Brain microvascular endothelial cell (primary cell): ENCODE results near the gene MAPRE2.

Source experiments
- DNase-seq: peaks from one replicate; pipeline ENCODE4 v3.0.0-alpha.2; 2020
- H3K27ac ChIP-seq: fragments of 250-450 bp; sonication (Bioruptor Pico); 2 replicates; pipeline ENCODE4 v1.5.1; 2020; ENCODE audit warnings: mild to moderate bottlenecking, moderate library complexity
- H3K27me3 ChIP-seq: fragments of 250-450 bp; sonication (Bioruptor Pico); replicated peaks from 2 replicates; pipeline ENCODE4 v1.5.1; 2020; ENCODE audit warnings: mild to moderate bottlenecking
- H3K36me3 ChIP-seq: fragments of 250-450 bp; sonication (Bioruptor Pico); replicated peaks from 2 replicates; pipeline ENCODE4 v1.5.1; 2020; ENCODE audit warnings: mild to moderate bottlenecking
- H3K4me3 ChIP-seq: 2 replicates; pipeline ENCODE4 v1.5.1; 2011; ENCODE audit warnings: low read depth, mild to moderate bottlenecking, control low read depth, low read length, moderate library complexity
- in situ Hi-C: cut with HindIII; loops from 2 replicates; pipeline ENCODE4 v1.10.0; 2017; ENCODE audit warnings: low sequenced_read_pairs, low pct_ligation_motif_present
- TF ChIP-seq, protein P1 (sequence below): IDR thresholded peaks from 2 replicates; pipeline ENCODE4 v1.5.1; 2011; ENCODE audit warnings: low read depth, mild to moderate bottlenecking, moderate library complexity, low read length, control low read depth, inconsistent platforms; ENCODE audit errors: missing control alignments

The MAPRE2 gene

DNA sequence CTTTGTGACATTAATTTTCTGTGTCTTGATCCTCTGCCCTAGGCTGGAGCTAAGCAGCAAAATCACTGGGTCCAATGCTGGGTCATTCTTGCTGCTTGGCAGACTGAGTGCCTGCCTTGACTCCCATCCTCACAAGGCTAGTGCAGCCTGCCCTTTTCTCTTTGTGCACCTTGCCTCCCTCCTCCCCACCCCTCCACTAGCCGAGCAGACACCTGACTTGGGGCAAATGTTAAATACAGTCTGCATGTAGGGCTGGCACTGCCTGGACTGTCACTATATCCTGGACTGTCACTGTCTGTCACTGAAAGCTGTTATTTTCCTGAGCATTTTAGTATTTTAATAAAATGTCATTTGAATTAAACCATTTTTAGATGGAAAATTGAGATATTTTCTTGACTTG lies 33.4 kb downstream of the MAPRE2 start:
- TF ChIP-seq, protein P1, sequence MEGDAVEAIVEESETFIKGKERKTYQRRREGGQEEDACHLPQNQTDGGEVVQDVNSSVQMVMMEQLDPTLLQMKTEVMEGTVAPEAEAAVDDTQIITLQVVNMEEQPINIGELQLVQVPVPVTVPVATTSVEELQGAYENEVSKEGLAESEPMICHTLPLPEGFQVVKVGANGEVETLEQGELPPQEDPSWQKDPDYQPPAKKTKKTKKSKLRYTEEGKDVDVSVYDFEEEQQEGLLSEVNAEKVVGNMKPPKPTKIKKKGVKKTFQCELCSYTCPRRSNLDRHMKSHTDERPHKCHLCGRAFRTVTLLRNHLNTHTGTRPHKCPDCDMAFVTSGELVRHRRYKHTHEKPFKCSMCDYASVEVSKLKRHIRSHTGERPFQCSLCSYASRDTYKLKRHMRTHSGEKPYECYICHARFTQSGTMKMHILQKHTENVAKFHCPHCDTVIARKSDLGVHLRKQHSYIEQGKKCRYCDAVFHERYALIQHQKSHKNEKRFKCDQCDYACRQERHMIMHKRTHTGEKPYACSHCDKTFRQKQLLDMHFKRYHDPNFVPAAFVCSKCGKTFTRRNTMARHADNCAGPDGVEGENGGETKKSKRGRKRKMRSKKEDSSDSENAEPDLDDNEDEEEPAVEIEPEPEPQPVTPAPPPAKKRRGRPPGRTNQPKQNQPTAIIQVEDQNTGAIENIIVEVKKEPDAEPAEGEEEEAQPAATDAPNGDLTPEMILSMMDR, result no peak
- no peak for DNase-seq
- H3K27ac ChIP-seq, result peak overlapping the region; percentile 98
- no peak overlapping the region for H3K4me3 ChIP-seq
- H3K36me3 ChIP-seq, result no peaks in the 10 kb centered on the region
- in situ Hi-C loops, result no loop called here
- H3K27me3 ChIP-seq, result no peaks in the 10 kb centered on the region

DNA sequence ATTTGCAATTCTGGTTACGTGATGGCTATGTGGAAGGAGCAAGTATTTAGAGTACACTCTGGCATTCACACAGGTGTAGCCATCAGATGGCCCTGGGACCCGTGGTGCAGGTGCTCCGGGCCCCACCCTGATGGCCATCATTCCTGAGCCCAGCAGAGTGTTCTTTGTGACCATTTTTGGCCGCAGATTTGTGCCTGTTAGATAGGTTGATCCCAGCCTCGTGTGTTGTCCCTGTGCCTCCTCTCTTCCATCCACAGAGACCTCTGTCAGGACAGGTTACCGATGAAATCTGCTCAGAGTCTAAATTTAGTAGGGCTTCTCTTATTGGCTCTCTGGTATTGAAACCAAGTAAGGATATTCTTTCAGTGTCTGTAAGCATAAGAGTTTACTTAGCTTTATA lies 33.9 kb downstream of the MAPRE2 start:
- in situ Hi-C loops, result no loop called here
- H3K36me3 ChIP-seq, result no peaks in the 10 kb centered on the region
- H3K27me3 ChIP-seq, result no peaks in the 10 kb centered on the region
- H3K27ac ChIP-seq, result no peak overlapping the region
- H3K4me3 ChIP-seq, result no peak overlapping the region
- TF ChIP-seq, protein P1, result no peak
- no peak for DNase-seq

GRCh38 chr18:35076135-35076924 lies 35.1 kb downstream of the MAPRE2 start:
- TF ChIP-seq, protein P1, result no peak
- H3K36me3 ChIP-seq, result no peaks in the 10 kb centered on the region
- H3K27me3 ChIP-seq, result no peaks in the 10 kb centered on the region
- H3K27ac ChIP-seq, result peak overlapping the region; percentile 80
- H3K4me3 ChIP-seq, result no peak overlapping the region
- in situ Hi-C loops, result no loop called here
- peak; percentile 91 for DNase-seq

GRCh38 chr18:35077937-35078336 lies 36.7 kb downstream of the MAPRE2 start:
- TF ChIP-seq, protein P1, result no peak
- DNase-seq, result no peak
- Histone ChIP-seq H3K27ac (no peak overlapping the region), H3K27me3 (no peaks in the 10 kb centered on the region), H3K4me3 (no peak overlapping the region), H3K36me3 (no peaks in the 10 kb centered on the region)
- in situ Hi-C loops, result no loop called here

DNA sequence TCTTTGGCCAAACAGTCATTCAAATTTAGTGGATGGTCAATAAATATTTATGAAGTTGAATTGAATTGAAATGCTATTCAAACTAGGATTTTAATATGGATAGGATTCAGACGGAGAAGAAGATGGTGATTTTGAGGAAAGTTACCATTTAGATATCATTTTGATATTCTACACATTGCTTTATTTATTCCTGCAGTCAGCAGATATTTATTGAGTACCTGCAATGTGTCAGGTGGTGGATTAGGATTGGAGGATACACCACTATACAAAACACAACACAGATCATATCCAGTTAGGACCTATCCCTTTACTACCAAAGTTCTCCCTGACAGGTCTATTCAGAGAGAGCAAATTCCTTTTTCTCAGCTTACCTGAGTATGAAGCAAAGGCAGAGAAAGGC lies 38.8 kb downstream of the MAPRE2 start:
- Histone ChIP-seq H3K36me3 (no peaks in the 10 kb centered on the region), H3K4me3 (no peak overlapping the region), H3K27ac (no peak overlapping the region), H3K27me3 (no peaks in the 10 kb centered on the region)
- in situ Hi-C loops, result no loop called here
- TF ChIP-seq, protein P1, result no peak
- DNase-seq, result no peak
